HCT116 (cell line): ENCODE results near the gene PEDS1.

ENCODE experiments used
- EGR1 ChIP-seq: IDR thresholded peaks from 2 replicates; pipeline ENCODE4 v1.6.1; 2012; ENCODE audit warnings: low read depth
- JUND ChIP-seq: IDR thresholded peaks from 2 replicates; pipeline ENCODE4 v1.6.1; 2012
- POLR2A ChIP-seq: IDR thresholded peaks from 2 replicates; pipeline ENCODE4 v1.7.0; 2011; ENCODE audit warnings: borderline replicate concordance; ENCODE audit not compliant: insufficient read depth, insufficient read length; ENCODE audit errors: extremely low read depth
- POLR2AphosphoS5 ChIP-seq: IDR thresholded peaks from 2 replicates; pipeline ENCODE4 v1.6.1; 2011; ENCODE audit warnings: mild to moderate bottlenecking, low read depth, low read length, moderate library complexity
- SIN3A ChIP-seq: IDR thresholded peaks from 2 replicates; pipeline ENCODE4 v1.6.1; 2012; ENCODE audit warnings: low read depth
- ZFX ChIP-seq: fragments of 450-650 bp; IDR thresholded peaks from 2 replicates; pipeline ENCODE4 v1.6.1; 2017
- TF ChIP-seq, protein P1 (sequence below), 3 experiments: fragments of 200-600 bp in 1 of 3; sonication (generic) in 1 of 3; IDR thresholded peaks in 2 of 3; conservative IDR thresholded peaks in 1 of 3; 2 replicates each; pipeline ENCODE4 v1.5.1; 2012 to 2017; ENCODE audit warnings: low read depth in 2 of 3, low read length in 2 of 3, antibody characterized with exemption in 1 of 3, borderline replicate concordance in 1 of 3, control low read depth in 1 of 3, mild to moderate bottlenecking in 1 of 3, mixed read lengths in 1 of 3, mixed run types in 1 of 3, moderate library complexity in 1 of 3; ENCODE audit not compliant: insufficient read depth in 1 of 3

DNA sequence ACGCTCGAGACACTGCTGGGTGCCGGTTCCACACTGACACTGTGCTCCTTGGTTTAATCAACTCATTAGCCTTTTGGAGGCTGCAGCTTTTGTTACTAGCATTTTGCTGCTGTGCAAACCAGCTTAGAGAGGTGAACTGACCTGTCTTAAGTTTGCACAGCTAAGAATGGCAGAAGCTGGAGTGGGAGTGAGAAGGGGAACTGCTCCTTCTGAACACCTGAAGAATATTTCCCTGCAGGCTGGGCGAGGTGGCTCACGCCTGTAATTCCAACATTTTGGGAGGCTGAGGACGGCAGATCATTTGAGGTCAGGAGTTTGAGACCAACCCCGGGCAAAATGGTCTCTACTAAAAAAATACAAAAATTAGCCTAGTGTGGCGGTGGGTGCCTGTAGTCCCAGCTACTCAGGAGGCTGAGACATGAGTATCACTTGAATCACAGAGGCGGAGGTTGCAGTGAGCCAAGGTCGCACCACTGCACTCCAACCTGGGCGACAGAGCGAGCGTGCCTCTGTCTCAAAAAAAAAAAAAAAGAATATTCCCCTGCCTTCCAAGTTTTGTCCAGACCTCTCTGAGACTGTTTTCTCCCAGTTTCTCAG is 42.1 kb upstream of the PEDS1 start:
- TF ChIP-seq POLR2AphosphoS5 (no peak), POLR2A (no peak), ZFX (no peak), EGR1 (no peak), JUND (no peak), SIN3A (no peak)
- TF ChIP-seq, protein P1, sequence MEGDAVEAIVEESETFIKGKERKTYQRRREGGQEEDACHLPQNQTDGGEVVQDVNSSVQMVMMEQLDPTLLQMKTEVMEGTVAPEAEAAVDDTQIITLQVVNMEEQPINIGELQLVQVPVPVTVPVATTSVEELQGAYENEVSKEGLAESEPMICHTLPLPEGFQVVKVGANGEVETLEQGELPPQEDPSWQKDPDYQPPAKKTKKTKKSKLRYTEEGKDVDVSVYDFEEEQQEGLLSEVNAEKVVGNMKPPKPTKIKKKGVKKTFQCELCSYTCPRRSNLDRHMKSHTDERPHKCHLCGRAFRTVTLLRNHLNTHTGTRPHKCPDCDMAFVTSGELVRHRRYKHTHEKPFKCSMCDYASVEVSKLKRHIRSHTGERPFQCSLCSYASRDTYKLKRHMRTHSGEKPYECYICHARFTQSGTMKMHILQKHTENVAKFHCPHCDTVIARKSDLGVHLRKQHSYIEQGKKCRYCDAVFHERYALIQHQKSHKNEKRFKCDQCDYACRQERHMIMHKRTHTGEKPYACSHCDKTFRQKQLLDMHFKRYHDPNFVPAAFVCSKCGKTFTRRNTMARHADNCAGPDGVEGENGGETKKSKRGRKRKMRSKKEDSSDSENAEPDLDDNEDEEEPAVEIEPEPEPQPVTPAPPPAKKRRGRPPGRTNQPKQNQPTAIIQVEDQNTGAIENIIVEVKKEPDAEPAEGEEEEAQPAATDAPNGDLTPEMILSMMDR (IDR thresholded peaks at IDR 0.05 in 2 of 3, conservative IDR thresholded peaks at IDR 0.05 in 1 of 3; ENCODE audit: borderline replicate concordance in 1 of 3, insufficient read depth in 1 of 3, low read depth in 2 of 3, low read length in 2 of 3), result no peak
